ENCODE measurements around the gene CHRNA7.

The CHRNA7 gene

GRCh38 chr15:32029862-32030781, at the start of gene CHRNA7:
TSS of gene CHRNA7 (plus strand) at chr15:32030515. CDS start at chr15:32030595, 80 bp downstream.
- peak; percentile 83 for DNase-seq

GRCh38 chr15:31985607-31986006, 44.7 kb upstream of the CHRNA7 start:
- DNase-seq = peak; percentile 25

GRCh38 chr15:31993062-31993461, 37.3 kb upstream of the CHRNA7 start:
- no peak for DNase-seq

GRCh38 chr15:31997711-31998110, 32.6 kb upstream of the CHRNA7 start:
- DNase-seq = no peak

GRCh38 chr15:32003558-32003957, 26.8 kb upstream of the CHRNA7 start:
- no peak for DNase-seq

- no peak for DNase-seq
Measured at GRCh38 chr15:32004249-32004648, 26.1 kb upstream of the CHRNA7 start.

GRCh38 chr15:32007355-32007960, 22.9 kb upstream of the CHRNA7 start:
- no peak for DNase-seq

GRCh38 chr15:32014953-32015352, 15.4 kb upstream of the CHRNA7 start:
- no peak for DNase-seq

GRCh38 chr15:32020156-32020555, 10.2 kb upstream of the CHRNA7 start:
- no peak for DNase-seq

- peak; percentile 11 for DNase-seq
Measured at GRCh38 chr15:32028921-32029320, 1.4 kb upstream of the CHRNA7 start.

- peak; percentile 61 for DNase-seq
Measured at GRCh38 chr15:32029409-32029861, 880 bp upstream of the CHRNA7 start.

- peak; percentile 8 for DNase-seq
Measured at GRCh38 chr15:32030795-32031194, 480 bp downstream of the CHRNA7 start.

GRCh38 chr15:32033186-32033890, 3.0 kb downstream of the CHRNA7 start:
- DNase-seq = no peak

- DNase-seq = no peak
Measured at GRCh38 chr15:32034106-32034505, 3.8 kb downstream of the CHRNA7 start.

- no peak for DNase-seq
Measured at GRCh38 chr15:32035285-32035684, 5.0 kb downstream of the CHRNA7 start.

GRCh38 chr15:32036971-32037370, 6.7 kb downstream of the CHRNA7 start:
- DNase-seq = no peak

GRCh38 chr15:32041294-32041693, 11.0 kb downstream of the CHRNA7 start:
- no peak for DNase-seq

- DNase-seq = peak; percentile 26
Measured at GRCh38 chr15:32042269-32042972, 12.1 kb downstream of the CHRNA7 start.

GRCh38 chr15:32053719-32054118, 23.4 kb downstream of the CHRNA7 start:
- no peak for DNase-seq

- DNase-seq = no peak
Measured at GRCh38 chr15:32057876-32058425, 27.6 kb downstream of the CHRNA7 start.

GRCh38 chr15:32060706-32061105, 30.4 kb downstream of the CHRNA7 start:
- no peak for DNase-seq

- no peak for DNase-seq
Measured at GRCh38 chr15:32067115-32067514, 36.8 kb downstream of the CHRNA7 start.
